GM19397 (cell line): ENCODE data around the gene HOTAIR.

Experiments used
- ATAC-seq: cut with Tn5 transposase; IDR thresholded peaks from one replicate; pipeline ENCODE4 v1.9.1; 2021; ENCODE audit warnings: mild to moderate bottlenecking, moderate library complexity; ENCODE audit not compliant: unreplicated experiment

Gene HOTAIR

GRCh38 chr12:53963005-53963404, 11.7 kb downstream of the HOTAIR start:
- ATAC-seq: no peak

- no peak for ATAC-seq
Observed at GRCh38 chr12:53961025-53961761, 13.6 kb downstream of the HOTAIR start.

GRCh38 chr12:53960187-53961024, 14.3 kb downstream of the HOTAIR start:
- ATAC-seq: no peak

- no peak for ATAC-seq
Observed at GRCh38 chr12:53959314-53959713, 15.4 kb downstream of the HOTAIR start.

- ATAC-seq: no peak
Observed at GRCh38 chr12:53958128-53958527, 16.6 kb downstream of the HOTAIR start.

GRCh38 chr12:53956914-53957536, 17.7 kb downstream of the HOTAIR start:
- no peak for ATAC-seq

GRCh38 chr12:53956251-53956887, 18.4 kb downstream of the HOTAIR start:
- ATAC-seq: no peak

- no peak for ATAC-seq
Observed at GRCh38 chr12:53955776-53956250, 18.9 kb downstream of the HOTAIR start.

- no peak for ATAC-seq
Observed at GRCh38 chr12:53955036-53955775, 19.5 kb downstream of the HOTAIR start.

GRCh38 chr12:53954694-53955035, 20.1 kb downstream of the HOTAIR start, which contains the start of gene HOXC12:
TSS of gene HOXC12 (plus strand) at chr12:53954903. CDS start at chr12:53954930, 27 bp downstream.
- ATAC-seq: no peak

- ATAC-seq: no peak
Observed at GRCh38 chr12:53953831-53954693, 20.7 kb downstream of the HOTAIR start.

GRCh38 chr12:53952871-53953734, 21.7 kb downstream of the HOTAIR start:
- ATAC-seq: no peak

GRCh38 chr12:53952335-53952694, 22.4 kb downstream of the HOTAIR start:
- ATAC-seq: no peak

GRCh38 chr12:53951577-53952334, 23.0 kb downstream of the HOTAIR start:
- ATAC-seq: no peak

GRCh38 chr12:53950789-53951576, 23.8 kb downstream of the HOTAIR start:
- ATAC-seq: no peak

- no peak for ATAC-seq
Observed at GRCh38 chr12:53950437-53950773, 24.3 kb downstream of the HOTAIR start.
